Measurements from ENCODE around the gene FAM163B. TPM values are rescaled to one million over a fixed set of nuclear protein-coding genes. Genes with fewer than 3 reads are reported as not detected.

The FAM163B gene
- total and polyA plus RNA-seq, 2 experiments from 2014 or later: 0.60 to 1.3 TPM

- no peaks in the 10 kb centered on the region for H3K9me3 Mint-ChIP-seq
- Histone ChIP-seq H2AFZ (no peak overlapping the region), H3K79me2 (replicated peaks; ENCODE audit: insufficient read depth) (no peaks in the 10 kb centered on the region), H3K27me3 (ENCODE audit: insufficient read depth) (peaks cover 9% of the 10 kb centered on the region; the same call in 1 of the 2 replicates), H3K27ac (ENCODE audit: low read depth) (no peak overlapping the region), H4K20me1 (replicated peaks; ENCODE audit: insufficient read depth) (no peaks in the 10 kb centered on the region), H3K36me3 (ENCODE audit: insufficient read depth) (no peaks in the 10 kb centered on the region), H3K9me2 (ENCODE audit: insufficient read depth) (no peaks in the 10 kb centered on the region), H3K4me3 (no peak overlapping the region), H3K4me2 (no peak overlapping the region), H3K4me1 (ENCODE audit: insufficient read depth) (peaks cover 31% of the 10 kb centered on the region), H3F3A (replicated peaks; ENCODE audit: low read depth) (0 out of 2 replicates have a peak, but pooled peaks cover 4% of the 10 kb centered on the region)
- H3K4me3 Mint-ChIP-seq: no peak overlapping the region
- peaks cover 37% of the 10 kb centered on the region for H3K4me1 Mint-ChIP-seq
- ATAC-seq: no peak
- DNase-seq (ENCODE audit: low spot score): no peak
- H3K27me3 Mint-ChIP-seq (ENCODE audit: insufficient read depth, low read depth, poor library complexity): peaks cover 28% of the 10 kb centered on the region
- no peaks in the 10 kb centered on the region for H3K36me3 Mint-ChIP-seq (ENCODE audit: low read depth)
- no peak for TF ChIP-seq ZNF331 (CRISPR knock-in tag; IDR thresholded peaks at IDR 0.05; ENCODE audit: low read depth)
- no peak for TF ChIP-seq EZH2phosphoT487 (IDR thresholded peaks at IDR 0.05; ENCODE audit: unreplicated experiment)
- H3K27ac Mint-ChIP-seq: no peak overlapping the region
Measured at GRCh38 chr9:133531293-133531692, 77.9 kb downstream of the FAM163B start.

- H3K27ac ChIP-seq (ENCODE audit: low read depth): no peak overlapping the region
- ATAC-seq (no peak), DNase-seq (ENCODE audit: low spot score) (no peak)
- no peaks in the 10 kb centered on the region for H3K36me3 ChIP-seq (ENCODE audit: insufficient read depth)
- TF ChIP-seq STAT1 (IDR thresholded peaks at IDR 0.05; ENCODE audit: unreplicated experiment) (no peak), ZNF114 (CRISPR knock-in tag; IDR thresholded peaks at IDR 0.05) (no peak), JUNB (IDR thresholded peaks at IDR 0.05; ENCODE audit: unreplicated experiment) (no peak), CTCF (conservative IDR thresholded peaks at IDR 0.05; ENCODE audit: low read depth in 2 of 2) (no peak), REST (IDR thresholded peaks at IDR 0.05; ENCODE audit: unreplicated experiment) (no peak), ZNF462 (CRISPR knock-in tag; IDR thresholded peaks at IDR 0.05) (no peak), ZNF331 (CRISPR knock-in tag; IDR thresholded peaks at IDR 0.05; ENCODE audit: low read depth) (no peak)
- TF ChIP-seq, protein P1, sequence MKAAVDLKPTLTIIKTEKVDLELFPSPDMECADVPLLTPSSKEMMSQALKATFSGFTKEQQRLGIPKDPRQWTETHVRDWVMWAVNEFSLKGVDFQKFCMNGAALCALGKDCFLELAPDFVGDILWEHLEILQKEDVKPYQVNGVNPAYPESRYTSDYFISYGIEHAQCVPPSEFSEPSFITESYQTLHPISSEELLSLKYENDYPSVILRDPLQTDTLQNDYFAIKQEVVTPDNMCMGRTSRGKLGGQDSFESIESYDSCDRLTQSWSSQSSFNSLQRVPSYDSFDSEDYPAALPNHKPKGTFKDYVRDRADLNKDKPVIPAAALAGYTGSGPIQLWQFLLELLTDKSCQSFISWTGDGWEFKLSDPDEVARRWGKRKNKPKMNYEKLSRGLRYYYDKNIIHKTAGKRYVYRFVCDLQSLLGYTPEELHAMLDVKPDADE (IDR thresholded peaks at IDR 0.05): no peak
- no peak overlapping the region for H3K4me2 ChIP-seq
- H3F3A ChIP-seq (replicated peaks; ENCODE audit: low read depth): 0 out of 2 replicates have a peak, but pooled peaks cover 4% of the 10 kb centered on the region
- H3K4me3 Mint-ChIP-seq: no peak overlapping the region
- H2AFZ ChIP-seq: no peak overlapping the region
- H3K4me1 ChIP-seq (ENCODE audit: insufficient read depth): peaks cover 40% of the 10 kb centered on the region
- no peaks in the 10 kb centered on the region for H3K36me3 Mint-ChIP-seq (ENCODE audit: low read depth)
- no peaks in the 10 kb centered on the region for H3K9me2 ChIP-seq (ENCODE audit: insufficient read depth)
- H3K9me3 Mint-ChIP-seq: no peaks in the 10 kb centered on the region
- peaks cover 46% of the 10 kb centered on the region for H3K4me1 Mint-ChIP-seq
- no peaks in the 10 kb centered on the region for H4K20me1 ChIP-seq (replicated peaks; ENCODE audit: insufficient read depth)
- H3K27me3 Mint-ChIP-seq (ENCODE audit: insufficient read depth, low read depth, poor library complexity): peaks cover 22% of the 10 kb centered on the region
- H3K27ac Mint-ChIP-seq: no peak overlapping the region
- no peak overlapping the region for H3K4me3 ChIP-seq
- H3K79me2 ChIP-seq (replicated peaks; ENCODE audit: insufficient read depth): no peaks in the 10 kb centered on the region
- H3K27me3 ChIP-seq (ENCODE audit: insufficient read depth): peaks cover 9% of the 10 kb centered on the region; the same call in 1 of the 2 replicates
Measured at GRCh38 chr9:133529874-133530273, 79.3 kb downstream of the FAM163B start.
